Kidney epithelial cell (primary cell): Measurements from ENCODE around the gene PPDPF. TPM values are rescaled to one million over a fixed set of nuclear protein-coding genes. Genes with fewer than 3 reads are reported as not detected.

ENCODE experiments used
- DNase-seq: peaks from one replicate; pipeline ENCODE4 v3.0.0-alpha.2; 2010; ENCODE audit warnings: low read depth
- H3K27me3 ChIP-seq: 2 replicates; pipeline ENCODE4 v1.6.0; 2011; ENCODE audit warnings: low read length; ENCODE audit not compliant: control insufficient read depth, insufficient read depth
- H3K36me3 ChIP-seq: 2 replicates; pipeline ENCODE4 v1.5.1; 2011; ENCODE audit warnings: low read length; ENCODE audit not compliant: control insufficient read depth, insufficient read depth
- H3K4me3 ChIP-seq: 2 replicates; pipeline ENCODE4 v1.5.1; 2011; ENCODE audit warnings: low read depth, mild to moderate bottlenecking, control low read depth, low read length
- total RNA-seq: library from RNA; depleted of rRNA; stranded (reverse); fragments of >200 nt; gene quantifications from 2 replicates; pipeline ENCODE4 v1.2.3, GENCODE V29; 2015
- TF ChIP-seq, protein P1 (sequence below): IDR thresholded peaks from 2 replicates; pipeline ENCODE4 v1.5.1; 2011; ENCODE audit warnings: mild to moderate bottlenecking, moderate library complexity, low read length, control low read depth, inconsistent platforms; ENCODE audit not compliant: insufficient read depth, poor library complexity, severe bottlenecking

PPDPF gene
- total RNA-seq, 1 donor from 2014 or later: 114 TPM

DNA sequence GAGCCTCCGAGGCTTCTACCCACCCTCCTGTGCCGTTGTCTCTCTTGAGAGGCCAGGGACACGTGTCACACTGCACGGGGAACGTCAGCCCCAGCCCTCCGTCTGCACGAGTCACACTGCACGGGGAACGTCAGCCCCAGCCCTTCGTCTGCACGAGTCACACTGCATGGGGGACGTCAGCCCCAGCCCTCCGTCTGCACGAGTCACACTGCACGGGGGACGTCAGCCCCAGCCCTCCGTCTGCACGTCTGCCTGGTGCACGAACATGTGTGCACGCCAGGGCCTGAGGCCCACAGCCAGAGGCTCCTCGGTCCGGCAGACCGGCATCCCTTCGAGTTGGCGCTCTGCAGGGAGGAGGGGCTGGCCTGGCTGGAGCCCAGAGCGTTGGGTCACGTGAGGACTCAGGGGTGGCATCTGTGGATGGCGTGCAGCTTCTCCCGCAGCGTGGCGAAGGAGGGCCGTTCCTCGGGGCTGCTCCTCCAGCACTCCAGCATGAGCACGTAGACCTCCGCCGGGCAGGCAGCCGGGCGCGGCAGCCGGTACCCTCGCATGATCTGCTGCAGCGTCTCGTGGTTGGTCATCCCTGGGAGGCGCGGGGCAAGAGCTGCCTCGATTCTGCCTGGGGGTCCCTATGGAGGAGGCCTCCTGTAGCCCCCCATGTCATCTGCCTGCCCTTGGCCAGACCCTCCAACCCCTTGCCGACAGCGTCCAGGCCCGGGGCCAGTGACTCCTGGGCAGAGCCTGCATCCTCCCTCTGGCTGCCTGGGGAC, 20.0 kb downstream of the PPDPF start:
- TF ChIP-seq, protein P1, sequence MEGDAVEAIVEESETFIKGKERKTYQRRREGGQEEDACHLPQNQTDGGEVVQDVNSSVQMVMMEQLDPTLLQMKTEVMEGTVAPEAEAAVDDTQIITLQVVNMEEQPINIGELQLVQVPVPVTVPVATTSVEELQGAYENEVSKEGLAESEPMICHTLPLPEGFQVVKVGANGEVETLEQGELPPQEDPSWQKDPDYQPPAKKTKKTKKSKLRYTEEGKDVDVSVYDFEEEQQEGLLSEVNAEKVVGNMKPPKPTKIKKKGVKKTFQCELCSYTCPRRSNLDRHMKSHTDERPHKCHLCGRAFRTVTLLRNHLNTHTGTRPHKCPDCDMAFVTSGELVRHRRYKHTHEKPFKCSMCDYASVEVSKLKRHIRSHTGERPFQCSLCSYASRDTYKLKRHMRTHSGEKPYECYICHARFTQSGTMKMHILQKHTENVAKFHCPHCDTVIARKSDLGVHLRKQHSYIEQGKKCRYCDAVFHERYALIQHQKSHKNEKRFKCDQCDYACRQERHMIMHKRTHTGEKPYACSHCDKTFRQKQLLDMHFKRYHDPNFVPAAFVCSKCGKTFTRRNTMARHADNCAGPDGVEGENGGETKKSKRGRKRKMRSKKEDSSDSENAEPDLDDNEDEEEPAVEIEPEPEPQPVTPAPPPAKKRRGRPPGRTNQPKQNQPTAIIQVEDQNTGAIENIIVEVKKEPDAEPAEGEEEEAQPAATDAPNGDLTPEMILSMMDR: no peak
- H3K27me3 ChIP-seq: peaks cover 8% of the 10 kb centered on the region
- H3K36me3 ChIP-seq: no peaks in the 10 kb centered on the region
- H3K4me3 ChIP-seq: no peak overlapping the region
- no peak for DNase-seq

DNA sequence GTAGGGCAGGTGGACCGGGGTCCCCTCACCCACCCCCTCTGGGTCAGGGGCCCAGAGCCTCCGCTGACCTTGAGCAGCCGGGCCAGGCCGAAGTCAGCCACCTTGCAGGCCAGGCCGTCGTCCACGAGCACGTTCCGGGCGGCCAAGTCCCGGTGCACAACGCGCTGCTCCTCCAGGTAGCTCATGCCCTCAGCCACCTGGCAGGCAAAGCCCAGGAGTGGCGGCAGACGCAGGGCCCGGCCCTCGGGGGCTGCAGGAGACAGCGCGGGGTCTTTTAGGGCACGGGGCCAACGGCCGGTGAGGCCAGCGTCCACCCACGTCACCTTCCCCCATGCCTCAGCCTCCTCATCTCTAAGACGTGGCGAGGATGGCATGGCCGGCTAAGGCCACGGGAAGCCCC, 20.8 kb downstream of the PPDPF start:
- TF ChIP-seq, protein P1: no peak
- Histone ChIP-seq H3K36me3 (no peaks in the 10 kb centered on the region), H3K4me3 (no peak overlapping the region), H3K27me3 (peaks cover 10% of the 10 kb centered on the region)
- no peak for DNase-seq

DNA sequence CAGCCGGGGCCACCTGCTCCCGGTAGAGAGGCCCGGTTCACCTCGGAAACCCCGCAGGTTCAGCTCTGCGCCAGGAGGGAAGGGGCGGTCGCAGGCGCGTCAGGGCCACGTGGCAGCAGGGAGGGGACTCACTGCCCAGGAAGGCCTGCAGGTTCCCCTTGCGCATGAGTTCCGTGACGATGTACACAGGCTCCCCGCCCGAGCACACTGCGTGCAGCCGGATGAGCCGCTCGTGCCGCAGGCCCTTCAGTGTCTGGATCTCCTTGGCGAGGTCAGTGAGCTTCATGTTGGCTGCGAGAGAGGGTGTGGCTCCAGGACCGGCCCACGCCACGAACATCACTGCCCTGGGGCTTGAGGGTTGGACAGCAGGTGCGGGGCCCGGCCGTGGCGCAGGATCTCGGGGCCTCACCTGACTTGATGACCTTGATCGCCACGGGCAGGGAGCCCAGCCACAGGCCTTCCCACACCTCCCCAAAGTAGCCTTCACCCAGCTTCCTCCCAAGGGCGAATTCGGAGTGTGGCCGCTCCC, 21.5 kb downstream of the PPDPF start:
- Histone ChIP-seq H3K36me3 (no peaks in the 10 kb centered on the region), H3K4me3 (no peak overlapping the region), H3K27me3 (peaks cover 14% of the 10 kb centered on the region)
- TF ChIP-seq, protein P1: no peak
- DNase-seq: no peak

DNA sequence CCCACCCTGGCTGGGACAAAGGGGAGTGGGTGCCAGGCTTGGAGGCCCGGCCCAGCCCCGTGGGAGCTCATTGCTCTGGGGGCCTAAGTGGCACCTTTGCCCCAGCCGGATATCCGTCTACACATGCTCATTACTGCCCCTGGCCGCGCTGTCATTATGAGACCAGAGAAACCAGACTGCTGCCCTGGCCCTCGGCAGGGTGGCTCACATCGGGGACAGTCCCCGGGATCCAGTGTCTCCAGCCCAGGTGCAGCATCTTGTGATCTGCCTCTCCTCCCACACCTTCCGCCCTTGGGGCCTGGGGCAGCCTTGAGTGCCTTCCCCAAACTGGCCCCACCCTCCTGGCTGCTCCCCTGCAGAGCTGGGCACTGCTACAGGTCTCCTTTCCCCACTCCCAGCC, 22.1 kb downstream of the PPDPF start:
- no peak for DNase-seq
- Histone ChIP-seq H3K36me3 (no peaks in the 10 kb centered on the region), H3K27me3 (peaks cover 19% of the 10 kb centered on the region), H3K4me3 (no peak overlapping the region)
- TF ChIP-seq, protein P1: no peak

DNA sequence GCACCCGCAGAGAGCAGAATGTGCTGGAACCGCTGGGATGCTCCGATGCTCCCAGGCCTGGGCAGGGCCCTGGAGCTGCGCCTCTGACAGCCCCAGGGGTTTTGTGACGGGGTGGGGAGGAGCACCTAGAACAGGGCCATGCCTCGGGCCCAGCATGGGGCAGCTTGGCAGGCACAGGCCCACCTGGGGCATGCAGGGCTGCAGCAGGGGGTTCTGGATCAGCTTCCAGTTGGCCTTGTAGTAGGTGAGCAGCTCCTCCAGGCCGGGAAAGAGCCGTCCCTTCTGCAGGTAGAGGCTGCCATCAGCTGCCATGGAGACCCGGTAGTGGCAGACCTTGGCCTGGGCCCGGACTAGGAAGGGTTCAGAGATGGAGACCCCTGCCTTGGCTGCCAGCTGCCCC, 22.6 kb downstream of the PPDPF start:
- Histone ChIP-seq H3K27me3 (peaks cover 24% of the 10 kb centered on the region), H3K36me3 (no peaks in the 10 kb centered on the region), H3K4me3 (no peak overlapping the region)
- no peak for DNase-seq
- TF ChIP-seq, protein P1: no peak

DNA sequence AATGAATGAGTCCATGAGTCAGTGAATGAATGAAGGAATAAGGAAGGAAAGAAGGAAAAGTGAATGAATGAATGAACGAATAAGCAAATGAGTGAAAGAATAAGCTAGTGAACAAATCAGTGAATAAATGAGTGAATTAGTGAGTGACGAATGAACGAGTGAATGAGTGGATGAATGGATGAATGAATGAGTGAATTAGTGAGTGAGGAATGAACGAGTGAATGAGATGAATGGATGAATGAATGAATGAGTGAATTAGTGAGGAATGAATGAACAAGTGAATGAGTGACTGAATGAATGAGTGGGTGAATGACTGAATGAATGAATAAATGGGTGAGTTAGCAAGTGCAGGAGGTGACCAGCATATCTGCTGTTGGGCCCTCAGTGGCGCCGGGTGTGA, 23.2 kb downstream of the PPDPF start:
- DNase-seq: no peak
- H3K36me3 ChIP-seq: no peaks in the 10 kb centered on the region
- TF ChIP-seq, protein P1: no peak
- H3K27me3 ChIP-seq: peaks cover 30% of the 10 kb centered on the region
- H3K4me3 ChIP-seq: no peak overlapping the region
